GM18505 (cell line): ENCODE results near the gene VPS33A.

ENCODE experiments used
- ATAC-seq: cut with Tn5 transposase; IDR thresholded peaks from one replicate; pipeline ENCODE4 v1.9.1; 2021; ENCODE audit not compliant: unreplicated experiment
- POLR2A ChIP-seq: IDR thresholded peaks from 4 replicates; pipeline ENCODE4 v1.6.1; 2011; ENCODE audit warnings: borderline replicate concordance; ENCODE audit not compliant: insufficient read depth, insufficient read length; ENCODE audit errors: extremely low read depth

Gene VPS33A

GRCh38 chr12:122266230-122266901, at the start of gene VPS33A:
TSS of gene VPS33A (minus strand) at chr12:122266494. CDS start at chr12:122266408, 86 bp downstream.
- peak; percentile 84 for ATAC-seq
- peak; percentile 89 for TF ChIP-seq POLR2A

GRCh38 chr12:122312926-122313325, 46.6 kb upstream of the VPS33A start:
- ATAC-seq = no peak
- TF ChIP-seq POLR2A = no peak

DNA sequence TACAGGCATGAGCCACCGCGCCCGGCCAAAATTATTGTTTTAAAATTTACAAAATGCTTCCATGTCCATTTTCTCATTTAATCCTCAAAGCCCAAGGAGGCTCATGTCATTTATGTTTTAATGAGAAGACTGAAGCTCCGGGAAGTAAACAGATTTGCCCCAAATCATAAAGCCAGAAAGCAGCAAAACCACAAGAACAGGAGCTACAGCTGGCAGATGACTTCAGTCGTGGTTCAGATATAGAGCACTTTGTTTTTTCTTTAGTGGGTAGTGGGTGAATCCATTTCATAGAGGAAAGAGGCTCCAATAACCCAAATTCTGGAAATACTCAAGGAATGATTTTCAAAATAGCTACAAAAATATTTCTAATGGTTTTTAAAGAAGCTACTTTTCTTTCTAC, 45.4 kb upstream of the VPS33A start:
- no peak for ATAC-seq
- no peak for TF ChIP-seq POLR2A

DNA sequence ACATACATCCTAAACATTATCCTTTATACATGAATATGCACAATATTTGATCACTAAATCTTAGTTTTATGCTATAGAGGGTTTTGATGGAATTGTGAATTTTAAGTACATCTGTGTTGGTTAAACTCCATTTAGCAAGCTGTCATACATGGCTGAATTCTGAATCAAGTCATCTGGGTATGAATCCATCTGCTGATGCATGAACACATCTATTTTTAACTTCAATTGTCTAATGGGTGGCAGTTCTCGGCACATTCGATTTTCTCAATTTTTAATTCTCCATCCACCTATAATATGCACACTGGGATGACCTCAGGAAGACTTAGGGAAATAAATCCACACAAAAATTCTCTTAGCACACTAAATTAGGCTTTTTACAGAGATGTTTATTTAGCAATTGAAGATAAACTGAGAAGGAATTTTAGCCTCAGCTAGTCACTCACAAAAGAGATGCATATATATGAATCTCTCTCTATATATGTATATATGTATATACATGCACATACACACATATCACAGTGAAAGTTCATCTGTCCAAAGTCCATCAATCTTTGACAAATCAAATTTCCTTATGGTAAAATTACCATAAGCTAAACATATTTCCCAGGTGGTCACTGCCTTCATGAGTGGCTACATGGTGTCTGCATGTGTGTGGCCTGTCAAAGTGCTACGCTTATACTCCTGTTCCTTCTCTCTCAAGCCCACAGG, 44.5 kb upstream of the VPS33A start:
- no peak for TF ChIP-seq POLR2A
- ATAC-seq = no peak

DNA sequence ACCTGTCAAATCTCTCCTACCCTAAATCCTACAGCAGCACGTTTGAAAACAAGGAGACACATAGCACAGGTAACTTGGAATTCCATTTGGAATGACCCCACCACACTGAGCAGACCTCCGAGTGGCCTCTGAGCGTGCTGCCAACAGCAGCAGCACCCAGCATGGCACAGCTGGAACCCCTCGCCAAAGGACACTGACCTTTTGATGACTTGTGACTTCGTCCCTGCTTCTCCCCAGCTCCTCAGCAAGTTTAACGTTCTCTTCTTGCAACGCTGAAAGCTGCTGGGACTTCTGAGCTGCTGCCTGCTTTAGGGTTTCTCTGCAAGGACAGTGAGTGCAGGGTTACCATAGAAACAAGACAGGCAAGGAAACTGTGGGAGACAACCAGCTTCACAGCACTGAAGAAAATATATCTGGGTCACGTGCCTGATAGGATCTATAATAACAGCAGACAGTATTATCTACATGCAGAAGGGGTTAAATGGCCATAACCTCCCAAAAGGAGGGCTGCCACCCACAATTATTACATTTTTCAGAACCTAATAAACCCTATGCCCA, 43.3 kb upstream of the VPS33A start:
- ATAC-seq = no peak
- TF ChIP-seq POLR2A = no peak

GRCh38 chr12:122308811-122309210, 42.5 kb upstream of the VPS33A start:
- no peak for ATAC-seq
- TF ChIP-seq POLR2A = no peak

GRCh38 chr12:122306407-122306806, 40.1 kb upstream of the VPS33A start:
- TF ChIP-seq POLR2A = no peak
- no peak for ATAC-seq

GRCh38 chr12:122304924-122305323, 38.6 kb upstream of the VPS33A start:
- no peak for ATAC-seq

GRCh38 chr12:122303068-122303467, 36.8 kb upstream of the VPS33A start:
- ATAC-seq = no peak
- TF ChIP-seq POLR2A = no peak

More at GRCh38 chr12:122304924-122305323, 38.6 kb upstream of the VPS33A start:
- TF ChIP-seq POLR2A = no peak

GRCh38 chr12:122298071-122298748, 31.9 kb upstream of the VPS33A start:
- ATAC-seq = no peak

GRCh38 chr12:122297494-122297893, 31.2 kb upstream of the VPS33A start:
- ATAC-seq = no peak
- TF ChIP-seq POLR2A = no peak

More at GRCh38 chr12:122298071-122298748, 31.9 kb upstream of the VPS33A start:
- no peak for TF ChIP-seq POLR2A

GRCh38 chr12:122295877-122296276, 29.6 kb upstream of the VPS33A start:
- no peak for TF ChIP-seq POLR2A
- no peak for ATAC-seq

- no peak for ATAC-seq
- TF ChIP-seq POLR2A = no peak
These were observed 26.8 kb upstream of the VPS33A start for GRCh38 chr12:122293081-122293480.
